Measurements from ENCODE around the gene PPP6R3.

- no peak for TF ChIP-seq CTCF (IDR thresholded peaks at IDR 0.05 in 2 of 3, conservative IDR thresholded peaks at IDR 0.05 in 1 of 3; ENCODE audit: control insufficient read depth in 2 of 3, extremely low read depth in 1 of 3, insufficient read depth in 1 of 3, low read depth in 3 of 3, low read length in 3 of 3)
- TF ChIP-seq SP1 (IDR thresholded peaks at IDR 0.05; ENCODE audit: low read depth, low read length): no peak
- TF ChIP-seq EZH2 (IDR thresholded peaks at IDR 0.05; ENCODE audit: borderline replicate concordance, control insufficient read depth, low read depth, low read length): no peak
- no peak for TF ChIP-seq ZNF217 (IDR thresholded peaks at IDR 0.05)
- TF ChIP-seq ZNF274 (IDR thresholded peaks at IDR 0.05; ENCODE audit: insufficient read depth, insufficient read length): no peak
- TF ChIP-seq ZSCAN29 (IDR thresholded peaks at IDR 0.05): no peak
- no peak for TF ChIP-seq POLR2AphosphoS5 (IDR thresholded peaks at IDR 0.05; ENCODE audit: low read length)
- no peak for TF ChIP-seq MAX (IDR thresholded peaks at IDR 0.05; ENCODE audit: low read depth, low read length)
- TF ChIP-seq ETV6 (conservative IDR thresholded peaks at IDR 0.05 in 1 of 2, IDR thresholded peaks at IDR 0.05 in 1 of 2; ENCODE audit: borderline replicate concordance in 1 of 2, low read depth in 1 of 2): no peak
- TF ChIP-seq NR2C2 (IDR thresholded peaks at IDR 0.05; ENCODE audit: borderline replicate concordance, control insufficient read depth, insufficient read length, low read depth): no peak
Observed at GRCh38 chr11:68439355-68440065, 21.0 kb upstream of the PPP6R3 start.
